HG03378 (cell line): ENCODE results near the gene ATOH8.

Experiments
- ATAC-seq: cut with Tn5 transposase; IDR thresholded peaks from one replicate; pipeline ENCODE4 v1.9.1; 2021; ENCODE audit warnings: mild to moderate bottlenecking, moderate library complexity; ENCODE audit not compliant: unreplicated experiment

The ATOH8 gene

GRCh38 chr2:85718885-85719492 is 34.8 kb upstream of the ATOH8 start:
- ATAC-seq, result no peak

GRCh38 chr2:85719609-85720240 is 34.1 kb upstream of the ATOH8 start:
- ATAC-seq, result no peak

- no peak for ATAC-seq
Measured at GRCh38 chr2:85720533-85720932, 33.3 kb upstream of the ATOH8 start.

GRCh38 chr2:85721641-85722040 is 32.1 kb upstream of the ATOH8 start:
- ATAC-seq, result no peak

GRCh38 chr2:85722519-85722918 is 31.3 kb upstream of the ATOH8 start:
- no peak for ATAC-seq

GRCh38 chr2:85723707-85724360 is 30.0 kb upstream of the ATOH8 start:
- no peak for ATAC-seq

- ATAC-seq, result no peak
Measured at GRCh38 chr2:85724731-85725181, 29.0 kb upstream of the ATOH8 start.

- no peak for ATAC-seq
Measured at GRCh38 chr2:85725451-85725850, 28.3 kb upstream of the ATOH8 start.

GRCh38 chr2:85727798-85728197 is 26.0 kb upstream of the ATOH8 start:
- ATAC-seq, result no peak

- ATAC-seq, result no peak
Measured at GRCh38 chr2:85728342-85728741, 25.4 kb upstream of the ATOH8 start.

GRCh38 chr2:85728883-85729824 is 24.6 kb upstream of the ATOH8 start:
- peak; percentile 53 for ATAC-seq

GRCh38 chr2:85729825-85730510 is 23.8 kb upstream of the ATOH8 start:
- ATAC-seq, result no peak

- no peak for ATAC-seq
Measured at GRCh38 chr2:85730686-85731230, 23.0 kb upstream of the ATOH8 start.

GRCh38 chr2:85731606-85732005 is 22.2 kb upstream of the ATOH8 start:
- ATAC-seq, result no peak

GRCh38 chr2:85732467-85733120 is 21.2 kb upstream of the ATOH8 start:
- no peak for ATAC-seq

GRCh38 chr2:85733121-85733960 is 20.4 kb upstream of the ATOH8 start:
- ATAC-seq, result no peak

- no peak for ATAC-seq
Measured at GRCh38 chr2:85734015-85734414, 19.8 kb upstream of the ATOH8 start.

GRCh38 chr2:85734942-85735608 is 18.7 kb upstream of the ATOH8 start:
- ATAC-seq, result no peak
